HG02588 (cell line): ENCODE measurements around the gene C15orf40.
"Not testable (repeated sequence)": the region's sequence is repeated elsewhere in the genome, so short reads cannot be mapped to it uniquely, and the experiment has no call there.

Source experiments
- ATAC-seq: cut with Tn5 transposase; IDR thresholded peaks from one replicate; pipeline ENCODE4 v1.9.1; 2021; ENCODE audit warnings: mild to moderate bottlenecking, moderate library complexity; ENCODE audit not compliant: unreplicated experiment

C15orf40 gene

GRCh38 chr15:83011271-83012075, at the start of gene C15orf40:
Gene C15orf40, minus strand, starts transcription at chr15:83011639. Its CDS starts 32 bp downstream, at chr15:83011607.
- ATAC-seq: peak; percentile 83

DNA sequence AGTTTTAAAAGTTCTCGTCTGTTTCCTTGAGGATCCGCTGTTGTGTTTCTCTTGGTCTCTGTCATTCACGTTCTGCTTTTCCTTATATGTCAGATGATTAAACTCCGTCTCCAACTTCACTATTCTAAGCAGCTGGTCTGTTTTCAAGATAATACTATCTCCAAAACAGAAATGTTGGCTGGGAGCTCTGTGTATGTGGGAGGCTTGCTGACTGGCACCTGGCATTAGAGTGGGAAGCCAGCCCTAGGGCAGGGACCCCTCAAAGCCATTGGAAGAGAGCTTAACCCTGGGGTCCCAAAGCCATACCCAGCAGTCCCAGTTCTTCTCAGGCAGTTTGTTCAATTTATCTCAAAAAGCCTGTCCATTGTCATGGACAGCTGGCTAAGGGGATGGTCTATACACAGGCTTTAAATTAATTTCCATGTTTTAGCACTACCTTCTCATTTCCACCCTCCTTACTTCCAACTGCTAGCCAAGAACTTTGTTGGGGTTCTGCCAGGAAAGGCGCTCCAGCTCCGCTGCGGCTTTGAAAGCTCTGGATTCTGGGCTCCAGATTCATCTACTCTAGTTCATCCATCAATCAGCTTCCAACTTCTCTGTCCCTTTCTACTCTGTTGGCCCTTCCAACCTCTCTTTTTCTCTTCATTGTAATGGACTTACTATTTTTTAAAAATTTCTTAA, 46.4 kb upstream of the C15orf40 start:
- ATAC-seq: no peak

- ATAC-seq: no peak
Observed at GRCh38 chr15:83057002-83057401, 45.6 kb upstream of the C15orf40 start.

GRCh38 chr15:83053151-83053550, 41.7 kb upstream of the C15orf40 start:
- no peak for ATAC-seq

DNA sequence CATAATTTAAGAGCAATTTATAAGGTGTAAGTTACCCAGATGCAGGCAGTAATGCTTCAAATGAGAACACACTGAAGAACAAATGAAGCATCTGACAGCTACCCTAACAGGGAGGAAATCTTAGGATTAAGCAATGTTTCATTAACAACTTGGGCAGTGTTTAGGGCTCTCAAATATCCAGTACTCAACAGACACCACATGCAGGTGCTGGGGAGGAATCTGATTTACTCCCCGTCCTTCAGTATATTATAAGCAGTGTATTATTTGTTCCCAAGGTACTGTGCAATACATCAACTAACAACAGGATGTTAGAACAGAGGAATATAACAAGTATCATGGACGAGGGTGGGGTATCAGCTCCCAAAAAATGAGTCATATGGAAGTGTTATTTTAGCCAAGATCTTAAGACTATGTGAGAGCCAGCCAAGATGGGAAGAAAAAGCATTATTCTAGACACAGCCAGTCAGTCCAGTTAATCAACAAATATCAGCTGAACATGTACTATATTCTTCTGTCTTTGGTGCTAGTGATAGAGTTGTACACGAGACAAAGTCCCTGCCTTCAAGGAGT, 35.2 kb upstream of the C15orf40 start:
- ATAC-seq: no peak

GRCh38 chr15:83044156-83044555, 32.7 kb upstream of the C15orf40 start:
- ATAC-seq: no peak

DNA sequence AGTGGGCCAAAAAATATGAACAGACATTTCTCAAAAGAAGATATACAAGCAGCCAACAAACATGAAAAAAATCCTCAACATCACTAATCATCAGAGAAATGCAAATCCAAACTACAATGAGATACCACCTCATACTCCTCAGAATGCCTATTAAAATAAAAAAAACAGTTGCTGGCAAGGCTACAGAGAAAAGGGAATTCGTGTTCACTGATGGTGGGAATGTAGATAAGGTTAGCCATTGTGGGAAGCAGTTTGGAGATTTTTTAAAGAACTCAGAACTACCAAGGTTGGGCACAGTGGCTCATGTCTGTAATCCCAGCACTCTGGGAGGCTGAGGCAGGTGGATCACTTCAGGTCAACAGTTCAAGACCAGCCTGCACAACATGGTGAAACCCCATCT, 27.8 kb upstream of the C15orf40 start:
- no peak for ATAC-seq

GRCh38 chr15:83036253-83036652, 24.8 kb upstream of the C15orf40 start:
- ATAC-seq: no peak

- not testable (repeated sequence) for ATAC-seq
Observed at GRCh38 chr15:83031234-83031633, 19.8 kb upstream of the C15orf40 start.

- no peak for ATAC-seq
Observed at GRCh38 chr15:83030021-83030420, 18.6 kb upstream of the C15orf40 start.

GRCh38 chr15:83018436-83018835, 7.0 kb upstream of the C15orf40 start:
- no peak for ATAC-seq

GRCh38 chr15:83016906-83017305, 5.5 kb upstream of the C15orf40 start:
- no peak for ATAC-seq

DNA sequence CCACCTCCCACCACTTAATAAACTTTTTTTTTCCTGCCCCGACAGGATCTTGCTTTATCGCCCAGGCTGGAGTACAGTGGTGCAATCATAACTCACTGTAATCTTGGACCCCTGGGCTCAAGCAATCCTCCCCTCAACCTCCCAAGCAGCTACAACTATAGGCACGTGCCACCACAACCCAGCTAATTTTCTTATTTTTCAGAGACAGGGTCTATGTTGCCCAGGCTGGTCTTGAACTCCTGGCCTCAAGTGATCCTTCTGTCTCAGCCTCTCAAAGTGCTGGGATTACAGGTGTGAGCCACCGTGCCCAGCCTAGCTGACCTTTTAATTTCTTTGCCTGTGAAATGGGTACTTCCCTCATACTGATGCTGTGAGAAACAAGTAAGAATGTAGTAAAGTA, 3.9 kb upstream of the C15orf40 start:
- no peak for ATAC-seq

DNA sequence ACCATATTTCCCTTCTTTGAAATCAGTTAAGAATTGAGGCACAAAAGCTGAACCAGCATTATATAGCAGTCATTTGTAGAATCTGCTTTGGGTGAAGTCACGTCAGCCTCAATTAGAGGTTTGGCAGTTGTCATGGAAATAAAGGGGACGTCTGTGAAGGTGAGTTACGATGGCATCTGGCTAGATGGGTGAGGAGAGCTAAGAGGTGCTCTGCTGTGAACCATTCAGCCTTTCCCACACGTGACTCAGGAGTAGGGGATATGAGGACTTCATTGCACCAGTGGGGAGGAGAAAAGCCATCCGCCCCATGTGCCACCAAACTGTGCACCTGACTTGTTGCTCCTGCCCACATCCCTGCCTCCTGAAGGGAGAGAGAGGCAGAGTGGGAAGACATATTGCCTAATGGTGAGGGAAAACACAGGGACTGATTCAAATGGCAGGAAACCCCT, 2.8 kb upstream of the C15orf40 start:
- ATAC-seq: no peak

GRCh38 chr15:83012636-83013035, 1.2 kb upstream of the C15orf40 start:
- ATAC-seq: no peak

- no peak for ATAC-seq
Observed at GRCh38 chr15:83012076-83012426, 612 bp upstream of the C15orf40 start.

DNA sequence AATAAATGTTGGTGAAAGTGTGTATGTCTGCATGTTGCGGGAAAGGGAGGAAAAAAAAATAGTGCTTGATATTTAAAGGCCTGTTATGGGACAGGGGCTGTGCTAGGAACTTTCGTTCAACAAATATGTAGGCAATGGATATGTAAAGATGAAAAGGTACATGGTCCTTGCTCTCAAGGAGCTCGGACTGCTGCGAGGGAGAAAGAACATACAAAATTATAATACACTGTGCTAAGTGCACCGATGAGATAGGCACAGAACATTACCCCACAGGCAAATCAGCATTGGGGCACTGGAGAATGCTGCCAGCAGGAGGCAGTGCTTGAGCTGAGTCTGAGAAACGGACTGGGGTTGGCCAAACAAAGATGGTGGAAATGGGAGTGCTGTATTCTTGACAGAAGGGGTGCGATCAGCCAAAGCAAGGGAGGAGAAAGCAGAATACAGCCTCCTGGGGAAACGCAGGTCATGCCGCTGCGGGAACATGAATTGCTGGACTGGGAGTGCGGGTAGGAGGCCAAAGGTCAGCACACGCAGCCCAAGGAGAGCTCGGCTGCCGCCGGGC, 649 bp downstream of the C15orf40 start:
- ATAC-seq: peak; percentile 63

GRCh38 chr15:83000672-83001031, 10.8 kb downstream of the C15orf40 start:
- not testable (repeated sequence) for ATAC-seq

GRCh38 chr15:82999905-83000671, 11.4 kb downstream of the C15orf40 start:
- ATAC-seq: peak; percentile 51

DNA sequence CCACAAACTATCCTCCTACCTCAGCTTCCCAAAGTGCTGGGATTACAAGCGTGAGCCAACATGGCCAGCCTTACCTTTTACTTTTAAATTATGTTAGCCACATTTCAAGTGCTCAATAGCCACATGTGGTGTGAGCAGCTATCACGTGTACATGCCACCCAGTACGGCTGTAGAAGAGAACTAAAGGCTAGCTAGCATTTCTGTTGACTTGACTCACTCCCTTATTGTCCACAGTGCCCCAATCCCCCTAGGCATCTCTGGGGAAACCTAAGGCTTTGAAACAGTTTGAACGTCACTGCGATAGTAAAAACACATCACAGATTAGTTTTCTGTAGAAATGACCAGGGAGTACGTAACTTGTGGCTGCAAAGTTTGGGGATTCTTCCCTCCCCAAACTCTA, 12.0 kb downstream of the C15orf40 start:
- ATAC-seq: no peak

GRCh38 chr15:82995938-82996337, 15.5 kb downstream of the C15orf40 start:
- ATAC-seq: no peak
